ENCODE results near the gene MEAF6.
"Not testable (repeated sequence)": the region's sequence is repeated elsewhere in the genome, so short reads cannot be mapped to it uniquely, and the experiment has no call there.

Gene MEAF6

DNA sequence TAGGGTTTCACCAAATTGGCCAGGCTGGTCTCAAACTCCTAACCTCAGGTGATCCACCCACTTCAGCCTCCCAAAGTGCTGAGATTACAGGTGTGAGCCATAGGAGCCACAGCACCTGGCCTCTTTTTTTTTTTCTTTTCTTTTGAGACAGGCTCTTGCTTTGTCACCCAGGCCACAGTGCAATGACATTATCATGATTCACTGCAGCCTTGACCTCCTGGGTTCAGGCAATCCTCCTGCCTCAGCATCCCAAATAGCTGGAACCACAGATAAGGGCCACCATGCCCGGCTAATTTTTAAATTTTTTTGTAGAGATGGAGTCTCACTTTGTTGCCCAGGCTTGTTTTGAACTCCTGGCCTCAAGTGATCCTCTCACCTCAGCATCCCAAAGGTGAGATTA lies 15.3 kb upstream of the MEAF6 start:
- DNase-seq, result not testable (repeated sequence)

DNA sequence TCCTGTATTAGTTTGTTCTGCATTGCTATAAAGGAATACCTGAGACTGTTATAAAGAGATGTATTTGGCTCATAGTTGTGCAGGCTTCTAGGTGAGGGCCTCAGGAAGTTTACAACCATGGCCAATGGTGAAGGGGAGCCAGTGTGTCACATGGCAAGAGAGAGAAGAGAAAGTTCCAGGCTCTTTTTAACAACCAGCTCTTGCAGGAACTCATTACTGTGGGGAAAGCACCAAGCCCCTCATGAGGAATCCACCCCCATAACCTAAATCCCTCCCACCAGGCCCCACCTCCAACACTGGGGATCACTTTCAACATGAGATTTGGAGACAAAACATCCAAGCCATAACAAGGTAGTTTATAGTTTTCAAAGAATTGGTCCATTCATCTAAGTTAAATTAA lies 5.0 kb upstream of the MEAF6 start:
- DNase-seq, result no peak

DNA sequence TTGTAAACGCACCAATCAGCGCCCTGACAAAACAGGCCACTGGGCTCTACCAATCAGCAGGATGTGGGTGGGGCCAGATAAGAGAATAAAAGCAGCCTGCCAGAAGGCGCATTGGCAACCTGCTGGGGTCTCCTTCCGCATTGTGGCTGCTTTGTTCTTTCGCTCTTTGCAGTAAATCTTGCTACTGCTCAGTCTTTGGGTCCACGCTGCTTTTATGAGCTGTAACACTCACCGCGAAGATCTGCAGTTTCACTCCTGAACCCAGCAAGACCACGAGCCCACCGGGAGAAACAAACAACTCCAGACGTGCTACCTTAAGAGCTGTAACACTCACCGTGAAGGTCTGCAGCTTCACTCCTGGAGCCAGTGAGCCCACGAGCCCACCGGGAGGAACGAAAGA lies 4.4 kb upstream of the MEAF6 start:
- DNase-seq, result not testable (repeated sequence)

DNA sequence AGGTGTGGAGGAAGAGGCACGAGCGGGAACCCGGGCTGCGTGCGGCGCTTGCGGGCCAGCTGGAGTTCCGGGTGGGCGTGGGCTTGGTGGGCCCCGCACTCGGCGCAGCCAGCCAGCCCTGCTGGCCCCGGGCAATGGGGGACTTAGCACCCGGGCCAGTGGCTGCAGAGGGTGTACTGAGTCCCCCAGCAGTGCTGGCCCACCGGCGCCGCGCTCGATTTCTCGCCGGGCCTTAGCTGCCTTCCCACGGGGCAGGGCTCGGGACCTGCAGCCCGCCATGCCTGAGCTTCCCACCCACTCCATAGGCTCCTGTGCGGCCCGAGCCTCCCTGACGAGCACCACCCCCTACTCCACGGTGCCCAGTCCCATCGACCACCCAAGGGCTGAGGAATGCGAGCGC lies 3.7 kb upstream of the MEAF6 start:
- not testable (repeated sequence) for DNase-seq

DNA sequence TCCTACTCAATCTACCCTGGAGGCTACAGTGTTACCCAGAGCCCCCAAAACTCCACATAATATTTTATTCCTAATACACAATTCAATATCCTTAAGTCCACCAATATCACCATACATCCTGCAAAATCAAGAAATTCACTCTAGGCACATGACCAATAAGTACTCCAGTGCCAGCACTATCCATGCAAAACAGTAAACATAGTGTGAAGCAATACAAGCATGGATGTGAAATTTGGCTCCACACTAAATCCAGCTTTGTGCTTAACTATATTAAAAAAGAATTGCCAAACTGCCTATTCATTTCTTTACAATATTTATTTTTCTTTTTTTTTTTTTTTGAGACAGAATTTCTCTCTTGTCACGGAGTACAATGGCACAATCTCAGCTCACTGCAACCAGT lies 3.0 kb upstream of the MEAF6 start:
- no peak for DNase-seq

DNA sequence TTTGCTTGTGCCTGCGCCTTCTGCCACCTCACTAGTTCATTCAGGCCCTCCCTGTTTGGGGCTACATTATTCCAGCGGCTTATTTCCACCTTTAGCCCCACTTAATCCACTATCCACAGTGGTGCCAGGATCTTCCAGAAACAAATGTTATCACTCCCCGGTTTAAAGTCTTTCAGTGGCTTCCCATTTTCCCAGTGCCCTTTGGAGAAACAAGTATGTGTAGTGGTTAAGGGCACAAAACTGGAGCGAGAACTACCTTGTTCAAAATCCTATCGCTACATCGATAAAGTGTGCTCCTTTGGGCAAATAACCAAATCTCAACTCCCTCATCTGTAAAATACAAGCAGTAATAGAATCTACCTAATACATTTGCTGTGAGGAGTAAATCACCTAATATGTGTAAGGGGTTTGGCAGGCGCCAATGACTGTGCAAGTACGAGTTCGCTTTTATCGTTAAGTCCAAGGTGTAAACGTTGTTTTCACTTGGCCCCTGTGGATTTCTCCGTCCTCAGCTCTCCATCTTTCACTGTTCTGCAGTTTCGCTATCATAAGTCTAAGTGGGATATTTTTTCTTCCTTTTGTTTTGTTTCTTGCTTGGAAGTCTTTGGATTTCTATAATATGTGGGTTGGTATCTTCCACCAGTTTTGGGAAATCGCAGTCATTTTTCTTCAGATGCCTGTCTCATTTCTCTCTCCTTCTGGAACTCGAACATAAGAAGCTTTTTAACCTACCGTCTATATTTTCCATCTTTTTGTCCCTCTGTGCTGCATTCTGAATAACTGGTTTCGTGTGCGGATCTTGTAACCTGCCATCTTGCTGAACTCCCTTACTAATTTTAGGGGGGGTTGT lies 844 bp upstream of the MEAF6 start:
- DNase-seq, result no peak

DNA sequence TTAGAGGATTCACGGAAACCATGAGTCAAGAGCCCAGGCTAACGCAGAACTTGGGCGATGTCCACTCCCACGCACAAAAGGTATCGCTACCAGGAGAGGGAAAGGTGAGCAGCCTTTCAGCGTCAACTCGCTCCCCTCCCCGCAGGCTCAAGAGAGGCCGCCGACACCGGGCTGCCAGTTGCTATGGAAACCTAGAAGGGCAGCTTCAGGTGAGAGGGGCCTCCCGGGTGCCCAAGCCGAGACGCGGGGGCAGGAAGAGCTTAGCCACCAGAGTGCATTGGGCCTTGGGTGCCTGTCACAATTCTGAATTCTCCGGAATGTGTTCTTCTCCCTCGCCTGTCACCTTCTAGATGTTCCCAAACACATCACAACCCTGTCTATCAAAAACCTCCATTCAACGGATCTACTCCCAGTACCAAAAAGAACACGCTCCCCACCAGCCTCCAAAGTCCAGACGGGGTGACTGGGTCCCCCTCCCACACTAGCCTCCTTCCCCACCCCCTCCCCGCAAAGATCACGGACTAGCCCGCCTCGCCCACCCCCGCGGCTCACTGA lies 694 bp downstream of the MEAF6 start:
- no peak for DNase-seq

DNA sequence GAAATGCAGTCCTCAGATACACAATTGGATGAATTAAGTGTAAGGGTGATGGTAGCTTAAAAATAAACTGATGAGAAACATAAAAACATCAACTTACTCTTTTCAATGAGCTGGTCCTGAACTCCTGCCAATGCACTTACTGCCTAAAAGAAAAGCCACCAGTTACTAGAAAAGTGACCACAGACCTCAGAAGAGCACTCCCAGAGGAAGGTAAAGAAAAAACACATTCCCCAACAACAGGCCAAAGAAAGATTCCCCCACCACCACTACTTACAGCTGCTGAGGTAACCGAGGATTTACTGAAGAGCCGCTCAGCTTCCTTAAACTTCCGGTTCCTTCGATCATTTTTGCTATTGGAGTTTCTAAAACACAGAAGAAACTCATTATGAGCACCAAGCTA lies 5.4 kb downstream of the MEAF6 start:
- no peak for DNase-seq

DNA sequence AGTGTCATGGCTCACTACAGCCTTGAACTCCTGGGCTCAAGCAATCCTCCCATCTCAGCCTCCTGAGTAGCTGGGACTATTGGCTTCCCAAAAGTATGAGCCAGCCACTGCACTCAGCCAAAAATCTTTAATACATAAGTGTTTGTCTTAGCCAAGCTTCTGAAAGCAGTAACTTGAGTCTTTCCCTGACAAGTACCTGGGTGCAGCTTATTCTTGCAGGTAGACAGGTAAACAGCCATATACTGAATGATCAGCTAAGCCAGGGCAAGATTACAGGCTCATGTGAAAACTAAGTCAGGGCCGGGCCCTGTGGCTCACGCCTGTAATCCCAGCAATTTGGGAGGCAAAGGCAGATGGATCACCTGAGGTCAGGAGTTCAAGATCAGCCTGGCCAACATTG lies 7.8 kb downstream of the MEAF6 start:
- DNase-seq, result no peak

DNA sequence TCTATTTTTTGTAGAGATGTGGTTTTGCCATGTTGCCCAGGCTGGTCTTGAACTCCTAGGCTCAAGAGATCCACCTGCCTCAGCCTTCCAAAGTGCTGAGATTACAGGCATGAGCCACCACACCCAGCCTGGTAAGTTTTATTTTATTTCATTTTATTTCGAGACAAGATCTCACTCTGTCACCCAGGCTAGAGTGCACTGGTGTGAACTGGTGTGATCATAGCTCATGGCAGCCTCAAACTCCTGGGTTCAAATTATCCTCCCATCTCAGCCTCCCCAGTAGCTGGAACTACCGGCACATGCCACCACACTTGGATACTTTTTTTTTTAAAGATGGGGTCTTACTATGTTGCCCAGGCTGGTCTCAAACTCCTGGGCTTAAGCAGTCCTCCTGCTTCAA lies 11.8 kb downstream of the MEAF6 start:
- DNase-seq, result not testable (repeated sequence)

DNA sequence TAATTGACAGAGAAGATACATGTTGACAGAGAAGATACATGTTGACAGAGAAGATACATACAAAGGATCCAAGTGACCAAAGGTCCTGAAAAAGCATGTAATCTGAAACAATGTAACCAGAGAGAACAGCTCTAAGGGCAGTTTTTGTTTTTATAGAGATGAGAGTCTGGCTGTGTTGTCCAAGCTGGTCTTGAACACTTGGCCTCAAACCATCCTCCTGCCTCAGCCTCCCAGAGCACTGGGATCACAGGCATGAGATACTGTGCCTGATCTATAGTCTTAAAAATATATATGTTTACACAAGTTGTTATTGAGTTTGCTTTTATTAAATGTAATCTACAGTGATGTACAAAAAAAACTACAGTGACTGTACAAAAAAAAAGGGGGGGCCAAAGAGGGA lies 12.5 kb downstream of the MEAF6 start:
- no peak for DNase-seq

DNA sequence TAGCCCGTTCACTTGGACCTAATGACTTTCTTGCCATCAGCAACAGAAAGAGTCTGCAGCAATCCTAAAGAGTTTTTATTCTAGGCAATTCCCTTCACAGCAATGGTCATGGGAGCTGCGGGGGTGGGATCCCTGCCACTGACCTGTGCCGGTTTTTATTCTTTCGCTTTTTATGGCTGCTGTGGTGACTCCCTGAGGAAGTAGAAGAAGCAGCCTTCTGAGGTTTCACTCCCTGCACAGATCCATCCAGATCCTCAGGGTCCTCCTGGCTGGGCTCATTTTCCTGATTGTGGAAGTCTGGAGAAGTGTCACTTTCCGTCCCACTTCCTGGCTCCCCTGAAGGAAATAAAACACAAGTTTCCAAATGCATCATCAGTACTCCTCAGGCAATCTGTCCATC lies 12.9 kb downstream of the MEAF6 start:
- DNase-seq, result no peak

DNA sequence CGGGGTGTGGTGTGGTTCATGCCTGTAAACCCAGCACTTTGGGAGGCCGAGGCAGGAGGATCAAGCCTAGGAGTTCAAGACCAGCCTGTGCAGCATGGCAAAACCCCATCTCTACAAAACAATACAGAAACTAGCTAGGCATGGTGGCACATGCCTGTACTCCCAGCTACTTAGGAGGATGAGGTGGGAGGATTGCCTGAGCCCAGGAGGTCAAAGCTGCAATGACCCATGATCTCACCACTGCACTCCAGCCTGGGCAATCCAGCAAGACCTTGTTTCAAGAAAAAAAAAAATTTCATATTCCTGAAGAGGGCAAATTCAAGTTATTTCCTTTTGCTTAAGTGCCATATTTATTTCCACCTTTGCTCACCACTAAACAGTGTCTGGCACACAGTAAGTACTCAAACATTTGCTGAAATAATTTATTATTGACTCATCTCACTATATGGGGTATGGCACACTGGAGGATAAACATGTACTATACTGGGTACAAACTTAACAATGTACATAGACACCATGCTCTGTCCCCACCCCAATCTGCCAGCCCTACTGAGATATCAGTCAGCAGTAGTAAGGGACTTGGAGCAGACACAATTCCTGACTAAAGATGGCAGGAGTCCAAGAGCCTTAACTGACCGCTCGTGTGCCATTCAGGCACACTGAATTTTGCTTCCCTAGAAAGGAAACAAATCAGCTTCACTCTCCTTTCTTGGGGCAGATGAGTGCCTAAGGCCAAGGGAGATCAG lies 15.5 kb downstream of the MEAF6 start:
- no peak for DNase-seq

DNA sequence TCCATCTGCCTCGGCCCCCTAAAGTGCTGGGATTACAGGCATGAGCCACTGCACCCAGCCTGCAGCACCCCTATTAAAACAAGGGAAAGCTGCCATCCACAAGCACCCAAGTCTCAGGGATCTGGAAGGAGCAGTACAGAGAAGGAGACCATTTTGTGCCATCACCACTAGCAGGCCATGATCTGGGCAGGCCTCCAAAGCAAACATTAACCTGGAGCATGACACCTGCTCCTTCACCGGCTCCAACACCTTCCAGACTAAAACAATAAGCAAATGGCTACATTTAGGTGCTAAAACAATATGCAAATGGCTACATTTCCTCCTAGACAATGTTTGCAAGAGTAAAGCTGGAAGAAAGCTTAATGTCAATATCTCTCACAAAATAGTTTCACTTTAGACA lies 16.7 kb downstream of the MEAF6 start:
- no peak for DNase-seq

DNA sequence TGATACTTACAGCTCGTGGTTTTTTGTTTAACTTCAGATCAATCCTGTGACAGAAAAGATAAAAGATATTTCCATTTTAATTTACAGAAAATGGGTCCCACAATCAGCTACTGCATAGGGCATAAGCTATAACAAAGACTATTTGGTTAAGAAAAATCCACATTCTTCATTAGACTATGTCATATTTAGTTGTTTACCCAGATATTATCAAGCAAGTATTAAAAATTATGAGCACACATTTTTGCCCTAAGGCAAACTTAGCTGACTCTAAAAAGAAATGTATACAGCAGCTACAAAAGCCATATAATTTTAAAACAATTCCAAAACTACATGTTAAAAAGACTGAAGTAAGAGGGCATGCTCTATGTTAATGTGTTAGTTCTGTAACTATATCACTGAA lies 18.7 kb downstream of the MEAF6 start:
- no peak for DNase-seq

DNA sequence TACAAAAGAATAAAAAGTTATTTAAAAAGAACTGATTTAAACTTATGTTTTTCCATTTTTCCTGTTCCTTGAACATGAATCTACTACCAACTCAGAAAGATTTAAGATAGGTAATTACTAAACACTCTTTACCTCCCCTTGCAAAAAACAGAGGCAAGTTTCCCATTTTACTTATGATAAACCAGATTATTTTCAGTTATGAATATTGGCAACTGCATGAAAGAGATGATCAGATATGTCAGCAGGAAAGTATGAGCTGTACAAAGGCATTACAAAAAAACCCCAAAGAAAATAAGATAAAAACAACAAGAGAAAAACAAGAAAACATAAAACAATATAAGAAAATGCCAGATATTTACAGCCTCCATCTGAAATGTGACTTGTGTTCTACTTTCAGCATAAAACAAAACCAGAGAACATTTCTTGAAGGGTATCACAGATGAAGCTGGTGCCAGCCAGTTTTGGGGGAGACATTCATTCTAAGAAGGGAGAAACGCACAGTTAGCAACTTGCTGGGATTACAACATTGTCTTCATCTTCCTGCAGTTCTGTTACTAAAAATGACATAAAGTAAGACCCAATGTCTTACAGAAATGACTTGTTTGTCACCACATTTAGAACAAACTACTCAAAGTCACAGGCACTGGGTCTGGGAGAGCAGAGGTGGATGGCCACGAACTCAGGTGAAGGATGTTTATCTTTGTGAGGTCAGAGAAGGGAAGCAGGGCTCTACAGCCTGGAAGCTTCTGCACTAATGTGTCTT lies 21.0 kb downstream of the MEAF6 start:
- DNase-seq, result no peak

DNA sequence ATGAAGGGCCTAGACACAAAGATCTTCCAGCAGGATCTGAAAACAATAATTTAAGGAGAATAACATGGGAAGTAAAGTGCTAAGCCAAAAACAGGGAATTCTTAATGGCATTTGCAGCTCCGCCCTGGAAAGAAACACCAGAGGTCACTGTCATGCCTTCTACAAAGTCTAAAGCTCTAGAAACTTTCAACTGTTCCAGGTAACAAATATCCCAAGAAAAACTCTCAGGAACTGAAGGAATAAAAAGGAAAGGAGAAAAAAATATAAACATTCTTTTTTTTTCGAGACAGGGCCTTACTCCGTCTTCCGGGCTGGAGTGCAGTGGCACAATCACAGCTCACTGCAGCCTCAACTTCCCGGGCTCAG lies 27.0 kb downstream of the MEAF6 start:
- no peak for DNase-seq

DNA sequence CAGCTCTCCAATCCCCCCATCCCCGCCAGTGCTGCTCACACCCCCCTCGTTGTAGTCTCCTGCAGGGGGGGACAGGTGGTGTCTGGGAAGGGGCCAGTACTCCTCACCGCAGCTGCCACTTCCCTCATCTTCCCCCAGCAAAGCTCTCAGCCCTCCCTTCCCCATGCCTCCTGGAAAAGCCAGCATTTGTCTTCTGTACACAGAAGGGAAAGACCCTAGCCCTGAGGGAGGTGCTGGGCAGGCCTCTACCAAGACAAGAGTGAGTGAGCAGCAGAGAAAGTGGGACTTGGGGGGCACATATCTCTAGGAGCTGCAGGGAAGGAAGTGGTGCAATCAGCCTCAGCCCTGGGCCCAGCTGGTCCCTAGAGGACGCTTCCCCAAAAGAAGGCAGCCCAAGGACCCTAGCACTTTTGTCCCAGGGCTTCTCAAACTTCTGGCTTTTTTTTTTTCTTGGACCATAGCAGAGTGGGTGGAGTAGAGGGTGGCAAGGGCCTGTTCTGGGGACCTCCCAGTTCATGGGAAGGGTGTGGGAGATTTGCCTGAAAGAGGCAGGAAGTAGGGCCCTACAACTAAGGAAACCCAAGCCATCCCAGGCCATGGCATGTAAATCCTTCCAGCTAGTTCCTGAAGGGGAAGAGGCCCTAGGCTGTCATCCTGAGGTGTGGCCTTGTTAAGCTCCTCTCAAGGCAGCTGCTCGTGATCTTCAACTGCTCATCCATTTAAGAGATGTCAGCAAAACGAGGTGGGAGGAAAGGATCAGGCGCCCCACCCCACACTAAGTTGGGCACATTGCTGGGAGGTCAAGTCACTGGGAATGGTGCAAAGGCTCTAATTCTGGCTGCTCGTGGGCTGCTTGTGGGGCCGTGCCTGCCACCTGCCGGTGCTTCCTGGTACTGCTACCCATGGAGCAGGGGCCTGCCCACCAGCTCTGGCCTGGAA lies 27.6 kb downstream of the MEAF6 start:
- peak; percentile 43 for DNase-seq

DNA sequence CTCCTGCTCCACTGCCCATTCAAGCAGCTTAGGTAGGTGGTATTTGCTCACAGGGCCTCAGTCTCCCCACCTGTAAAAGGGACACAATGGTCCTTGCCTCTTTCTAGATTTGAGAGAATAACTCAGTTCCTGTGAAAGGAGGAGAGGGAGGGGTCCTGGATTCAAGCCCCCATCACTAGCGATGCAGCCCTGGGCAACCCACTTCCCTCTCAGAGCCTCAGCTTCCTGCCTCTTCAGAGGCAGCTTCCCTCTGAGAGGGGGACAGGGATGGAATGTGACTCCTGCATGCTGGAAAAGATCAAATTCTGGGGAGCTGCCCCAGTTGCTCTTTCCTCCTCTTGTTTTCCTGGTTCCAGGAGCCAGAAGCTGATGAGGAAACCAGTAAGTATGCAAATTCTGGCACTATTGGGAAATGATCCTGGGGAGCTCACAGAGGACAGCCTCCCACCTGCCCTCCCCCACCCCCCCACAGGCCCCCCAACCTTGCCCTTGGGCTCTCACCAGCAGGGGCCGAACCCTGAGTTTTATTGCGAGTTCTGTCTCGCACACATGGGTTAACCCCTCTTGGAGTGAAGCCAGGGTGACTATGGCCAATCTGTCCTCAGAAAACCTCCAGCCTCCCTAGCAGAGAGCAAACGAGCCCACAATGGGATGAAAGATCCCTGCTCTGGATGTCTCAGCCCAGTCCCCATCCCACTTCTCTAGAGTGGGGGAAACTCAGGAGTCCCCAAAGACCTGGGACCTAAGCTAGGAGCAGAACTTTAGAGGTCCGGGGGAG lies 28.5 kb downstream of the MEAF6 start:
- DNase-seq, result no peak

DNA sequence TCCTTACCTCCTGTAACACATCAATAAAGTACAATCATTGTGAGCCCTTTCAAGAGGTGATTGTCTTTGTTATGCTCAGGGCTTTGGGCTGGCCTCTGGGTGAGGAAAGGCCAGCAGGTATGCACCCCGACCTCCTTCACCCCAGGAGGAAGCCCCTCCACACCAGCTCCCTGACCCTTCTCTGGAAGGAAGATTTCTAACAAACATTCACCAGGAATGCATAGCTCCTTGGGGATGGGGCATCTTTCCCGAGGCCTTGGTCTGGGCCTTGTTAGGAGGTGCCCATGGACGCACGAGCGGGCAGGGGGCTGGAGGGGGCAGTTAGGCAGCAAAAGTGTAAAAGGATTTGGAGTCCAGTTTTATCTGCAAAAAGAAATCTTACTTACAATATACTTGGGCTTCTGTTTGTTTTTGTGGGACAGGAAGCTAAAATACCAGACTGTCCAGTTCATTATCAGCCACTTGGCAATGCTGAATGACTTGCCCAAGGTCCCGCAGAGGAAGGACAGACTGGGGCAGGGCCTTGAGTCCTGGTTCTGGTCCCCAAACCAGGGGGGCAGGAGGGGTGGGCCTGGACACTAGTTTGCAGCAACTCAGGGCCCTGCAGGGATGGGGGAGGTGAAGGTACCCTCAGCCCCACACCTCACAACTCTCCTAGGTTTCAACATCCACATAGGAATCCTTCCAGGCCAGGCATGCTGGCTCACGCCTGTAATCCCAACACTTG lies 30.1 kb downstream of the MEAF6 start:
- no peak for DNase-seq

DNA sequence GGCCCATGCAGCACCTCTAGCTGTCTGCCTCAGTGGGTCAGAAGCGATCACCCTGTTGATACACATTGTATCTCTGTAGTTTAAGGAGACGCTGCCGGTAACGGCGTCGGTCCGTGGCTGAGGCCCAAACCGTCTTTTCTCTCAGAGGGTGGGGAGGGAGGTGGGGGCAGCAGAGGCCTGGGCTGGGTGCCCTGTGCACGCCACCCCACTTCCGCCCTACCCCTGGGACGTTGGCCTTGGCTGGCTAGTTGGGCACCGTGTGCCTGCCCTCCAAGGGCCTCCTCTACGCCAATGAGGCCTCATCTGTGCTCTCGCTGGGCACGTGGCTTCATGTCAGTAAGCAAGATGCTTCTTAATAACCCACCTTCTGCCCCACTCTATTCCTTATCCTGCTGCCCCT lies 30.8 kb downstream of the MEAF6 start:
- DNase-seq, result no peak

Data from activated gamma-delta T cell (primary cell).